NCI-H748 treated with DMSO at 0.1 percent for 48 hours (cell line): Measurements from ENCODE around the gene IDH2.
A peak's percentile ranks its signal among the peaks of the same experiment; 100 is the strongest.
"Not testable (repeated sequence)": the region's sequence is repeated elsewhere in the genome, so short reads cannot be mapped to it uniquely, and the experiment has no call there.

ENCODE experiments used
- DNase-seq: peaks from one replicate; lab custom pipeline; 2025; lab: John Stamatoyannopoulos, UW

IDH2 gene

GRCh38 chr15:90114451-90114901 lies 12.2 kb upstream of the IDH2 start:
- DNase-seq = no peak

- no peak for DNase-seq
Observed at GRCh38 chr15:90113166-90113565, 10.9 kb upstream of the IDH2 start.

GRCh38 chr15:90109163-90109751 lies 7.0 kb upstream of the IDH2 start:
- DNase-seq = not testable (repeated sequence)

GRCh38 chr15:90108038-90108437 lies 5.8 kb upstream of the IDH2 start:
- DNase-seq = not testable (repeated sequence)

- DNase-seq = no peak
Observed at GRCh38 chr15:90106522-90107117, 4.4 kb upstream of the IDH2 start.

GRCh38 chr15:90105521-90105920 lies 3.3 kb upstream of the IDH2 start:
- DNase-seq = no peak

GRCh38 chr15:90104551-90104950 lies 2.3 kb upstream of the IDH2 start:
- no peak for DNase-seq

GRCh38 chr15:90103701-90104329 lies 1.5 kb upstream of the IDH2 start:
- DNase-seq = no peak

GRCh38 chr15:90101130-90101968 lies 919 bp downstream of the IDH2 start:
- DNase-seq = peak; percentile 0

- DNase-seq = no peak
Observed at GRCh38 chr15:90099868-90100831, 2.1 kb downstream of the IDH2 start.

- DNase-seq = no peak
Observed at GRCh38 chr15:90099072-90099867, 3.0 kb downstream of the IDH2 start.

GRCh38 chr15:90097475-90097874 lies 4.8 kb downstream of the IDH2 start:
- no peak for DNase-seq

GRCh38 chr15:90095521-90095959 lies 6.7 kb downstream of the IDH2 start:
- DNase-seq = peak; percentile 8

- no peak for DNase-seq
Observed at GRCh38 chr15:90091156-90091931, 10.9 kb downstream of the IDH2 start.

GRCh38 chr15:90090226-90090848 lies 11.9 kb downstream of the IDH2 start:
- no peak for DNase-seq

GRCh38 chr15:90087454-90088154 lies 14.7 kb downstream of the IDH2 start:
- no peak for DNase-seq

- no peak for DNase-seq
Observed at GRCh38 chr15:90086868-90087268, 15.4 kb downstream of the IDH2 start.

GRCh38 chr15:90085565-90085964 lies 16.7 kb downstream of the IDH2 start:
- DNase-seq = no peak
